CD4-positive, CD25-positive, alpha-beta regulatory T cell (primary cell): ENCODE measurements around the gene SORT1. TPM values are rescaled to one million over a fixed set of nuclear protein-coding genes. Genes with fewer than 3 reads are reported as not detected.

Experiments
- ATAC-seq, 2 donors: fragments of 150-1000 bp; cut with Tn5 transposase; one replicate each; pipeline ENCODE4 v1.10.0; 2021; ENCODE audit warnings: low read depth in 2 of 2, moderate number of reproducible peaks in 2 of 2, moderate library complexity in 1 of 2
- DNase-seq, 3 donors: peaks; one replicate each; pipeline versions ENCODE4 v3.0.0 to v3.0.0-alpha.2; 2012 to 2022; ENCODE audit warnings: mixed read lengths in 1 of 3
- H3K27ac ChIP-seq: one replicate; pipeline ENCODE4 v1.7.0; 2013; ENCODE audit warnings: mild to moderate bottlenecking, low read length; ENCODE audit not compliant: insufficient read depth, poor library complexity, severe bottlenecking
- H3K27me3 ChIP-seq: one replicate; pipeline ENCODE4 v1.7.0; 2013; ENCODE audit warnings: low read length; ENCODE audit not compliant: control insufficient read depth, insufficient read depth
- H3K36me3 ChIP-seq: one replicate; pipeline ENCODE4 v1.7.0; 2013; ENCODE audit warnings: mild to moderate bottlenecking, low read length, moderate library complexity; ENCODE audit not compliant: control insufficient read depth, insufficient read depth
- H3K4me1 ChIP-seq: 2 replicates; pipeline ENCODE4 v1.7.0; 2013; ENCODE audit warnings: mild to moderate bottlenecking, low read length; ENCODE audit not compliant: insufficient read depth, control insufficient read depth, poor library complexity, severe bottlenecking
- H3K4me3 ChIP-seq: one replicate; pipeline ENCODE4 v1.7.0; 2013; ENCODE audit warnings: low read depth, mild to moderate bottlenecking, low read length, moderate library complexity
- H3K9me3 ChIP-seq, 2 experiments: 1 replicate in 1 of 2; 2 replicates in 1 of 2; pipeline ENCODE4 v1.7.0; 2013; ENCODE audit warnings: low read length in 2 of 2, mild to moderate bottlenecking in 1 of 2, moderate library complexity in 1 of 2; ENCODE audit not compliant: control insufficient read depth in 2 of 2
- H3K27ac Mint-ChIP-seq, 3 donors: one replicate each; pipeline ENCODE4 v1.8.0; 2020 to 2022; ENCODE audit warnings: mild to moderate bottlenecking in 3 of 3, mixed read lengths in 3 of 3, moderate library complexity in 2 of 3
- H3K27me3 Mint-ChIP-seq: one replicate; pipeline ENCODE4 v1.8.0; 2022; ENCODE audit warnings: mild to moderate bottlenecking, mixed read lengths
- H3K36me3 Mint-ChIP-seq: one replicate; pipeline ENCODE4 v1.8.0; 2020; ENCODE audit warnings: mixed read lengths
- H3K4me1 Mint-ChIP-seq, 4 donors: one replicate each; pipeline ENCODE4 v1.8.0; 2020 to 2022; ENCODE audit warnings: mixed read lengths in 4 of 4, mild to moderate bottlenecking in 1 of 4
- H3K4me3 Mint-ChIP-seq, 4 donors: one replicate each; pipeline ENCODE4 v1.8.0; 2020 to 2022; ENCODE audit warnings: mild to moderate bottlenecking in 4 of 4, mixed read lengths in 4 of 4, moderate library complexity in 3 of 4
- H3K9me3 Mint-ChIP-seq, 7 donors: one replicate each; pipeline ENCODE4 v1.8.0; 2020 to 2022; ENCODE audit warnings: mixed read lengths in 7 of 7, mild to moderate bottlenecking in 3 of 7, moderate library complexity in 2 of 7
- polyA plus RNA-seq, 4 donors: library from polyadenylated mRNA; unstranded; fragments of 300-500 nt; fragmentation: Illumina TruSeq; gene quantifications; one replicate each; pipeline ENCODE4 v1.2.3, GENCODE V29; 2021
- total RNA-seq: library from RNA; stranded (reverse); gene quantifications from one replicate; pipeline ENCODE4 v1.2.3, GENCODE V29; 2022

The SORT1 gene
- total and polyA plus RNA-seq, 5 donors from 2014 or later, result 0.86 TPM; not detected in 4

- no peaks in the 10 kb centered on the region for H3K9me3 ChIP-seq
- ATAC-seq, result no peak
- H3K36me3 ChIP-seq, result no peaks in the 10 kb centered on the region
- Mint-ChIP-seq H3K4me3 (no peak overlapping the region), H3K9me3 (no peaks in the 10 kb centered on the region), H3K4me1 (no peaks in the 10 kb centered on the region), H3K27me3 (peaks cover 24% of the 10 kb centered on the region), H3K36me3 (no peaks in the 10 kb centered on the region), H3K27ac (no peak overlapping the region)
- no peak for DNase-seq
- H3K27me3 ChIP-seq, result peaks cover 4% of the 10 kb centered on the region
- H3K4me1 ChIP-seq, result no peaks in the 10 kb centered on the region
- no peak overlapping the region for H3K4me3 ChIP-seq
- no peak overlapping the region for H3K27ac ChIP-seq
These were observed 98.8 kb downstream of the SORT1 start for GRCh38 chr1:109298666-109299557.

GRCh38 chr1:109296782-109297181 is 100.9 kb downstream of the SORT1 start:
- peak overlapping the region in 1 of 4 donors; percentile 38 for H3K4me3 Mint-ChIP-seq
- no peak overlapping the region for H3K4me3 ChIP-seq
- H3K27me3 ChIP-seq, result peaks cover 6% of the 10 kb centered on the region
- no peak overlapping the region for H3K27ac ChIP-seq
- peaks cover 35% of the 10 kb centered on the region for H3K27me3 Mint-ChIP-seq
- no peaks in the 10 kb centered on the region for H3K36me3 Mint-ChIP-seq
- ATAC-seq, result no peak
- no peaks in the 10 kb centered on the region for H3K36me3 ChIP-seq
- no peaks in the 10 kb centered on the region for H3K9me3 Mint-ChIP-seq
- DNase-seq, result no peak
- H3K9me3 ChIP-seq, result no peaks in the 10 kb centered on the region
- H3K4me1 Mint-ChIP-seq, result no peaks in the 10 kb centered on the region
- no peaks in the 10 kb centered on the region for H3K4me1 ChIP-seq
- H3K27ac Mint-ChIP-seq, result no peak overlapping the region

GRCh38 chr1:109295712-109296415 is 101.9 kb downstream of the SORT1 start:
- Mint-ChIP-seq H3K27ac (no peak overlapping the region), H3K36me3 (no peaks in the 10 kb centered on the region), H3K4me3 (no peak overlapping the region), H3K27me3 (peaks cover 35% of the 10 kb centered on the region), H3K4me1 (no peaks in the 10 kb centered on the region), H3K9me3 (no peaks in the 10 kb centered on the region)
- Histone ChIP-seq H3K4me1 (no peaks in the 10 kb centered on the region), H3K27ac (no peak overlapping the region), H3K4me3 (no peak overlapping the region), H3K27me3 (peaks cover 6% of the 10 kb centered on the region), H3K9me3 (no peaks in the 10 kb centered on the region), H3K36me3 (no peaks in the 10 kb centered on the region)
- ATAC-seq, result no peak
- DNase-seq, result no peak

- DNase-seq (no peak), ATAC-seq (no peak)
- Mint-ChIP-seq H3K27ac (no peak overlapping the region), H3K4me3 (no peak overlapping the region), H3K27me3 (peaks cover 36% of the 10 kb centered on the region), H3K36me3 (no peaks in the 10 kb centered on the region), H3K4me1 (no peaks in the 10 kb centered on the region), H3K9me3 (no peaks in the 10 kb centered on the region)
- no peak overlapping the region for H3K4me3 ChIP-seq
- H3K27ac ChIP-seq, result no peak overlapping the region
- H3K36me3 ChIP-seq, result no peaks in the 10 kb centered on the region
- H3K27me3 ChIP-seq, result peaks cover 6% of the 10 kb centered on the region
- no peaks in the 10 kb centered on the region for H3K4me1 ChIP-seq
- no peaks in the 10 kb centered on the region for H3K9me3 ChIP-seq
These were observed 103.2 kb downstream of the SORT1 start for GRCh38 chr1:109294481-109294880.

GRCh38 chr1:109293026-109293425 is 104.7 kb downstream of the SORT1 start:
- H3K9me3 Mint-ChIP-seq, result no peaks in the 10 kb centered on the region
- H3K4me1 Mint-ChIP-seq, result no peaks in the 10 kb centered on the region

GRCh38 chr1:109292364-109292763 is 105.4 kb downstream of the SORT1 start:
- DNase-seq (no peak), ATAC-seq (no peak)
- no peaks in the 10 kb centered on the region for H3K36me3 Mint-ChIP-seq
- peaks cover 6% of the 10 kb centered on the region for H3K27me3 ChIP-seq
- no peaks in the 10 kb centered on the region for H3K4me1 ChIP-seq
- peaks cover 40% of the 10 kb centered on the region for H3K27me3 Mint-ChIP-seq
- H3K36me3 ChIP-seq, result no peaks in the 10 kb centered on the region
- H3K4me3 ChIP-seq, result no peak overlapping the region
- H3K27ac ChIP-seq, result no peak overlapping the region
- H3K4me3 Mint-ChIP-seq, result no peak overlapping the region
- H3K27ac Mint-ChIP-seq, result no peak overlapping the region
- H3K9me3 Mint-ChIP-seq, result no peaks in the 10 kb centered on the region
- H3K9me3 ChIP-seq, result no peaks in the 10 kb centered on the region
- no peaks in the 10 kb centered on the region for H3K4me1 Mint-ChIP-seq

More at GRCh38 chr1:109293026-109293425, 104.7 kb downstream of the SORT1 start:
- Mint-ChIP-seq H3K4me3 (no peak overlapping the region), H3K36me3 (no peaks in the 10 kb centered on the region), H3K27ac (no peak overlapping the region), H3K27me3 (peaks cover 35% of the 10 kb centered on the region)
- ATAC-seq (no peak), DNase-seq (no peak)
- H3K27me3 ChIP-seq, result peaks cover 6% of the 10 kb centered on the region
- no peaks in the 10 kb centered on the region for H3K4me1 ChIP-seq
- no peak overlapping the region for H3K4me3 ChIP-seq
- H3K9me3 ChIP-seq, result no peaks in the 10 kb centered on the region
- no peaks in the 10 kb centered on the region for H3K36me3 ChIP-seq
- no peak overlapping the region for H3K27ac ChIP-seq

GRCh38 chr1:109290998-109291397 is 106.7 kb downstream of the SORT1 start:
- Mint-ChIP-seq H3K9me3 (no peaks in the 10 kb centered on the region), H3K27me3 (peaks cover 40% of the 10 kb centered on the region), H3K36me3 (no peaks in the 10 kb centered on the region), H3K4me1 (peaks cover 0 to 6% (median 0%) of the 10 kb centered on the region in 4 donors), H3K27ac (no peak overlapping the region), H3K4me3 (no peak overlapping the region)
- ATAC-seq (no peak), DNase-seq (no peak)
- no peaks in the 10 kb centered on the region for H3K36me3 ChIP-seq
- H3K4me3 ChIP-seq, result no peak overlapping the region
- H3K9me3 ChIP-seq, result no peaks in the 10 kb centered on the region
- H3K27ac ChIP-seq, result no peak overlapping the region
- peaks cover 6% of the 10 kb centered on the region for H3K27me3 ChIP-seq
- H3K4me1 ChIP-seq, result no peaks in the 10 kb centered on the region
